Stimulated activated CD4-positive, alpha-beta T cell treated with anti-CD3 and anti-CD28 coated beads, Interleukin-4, amount 100 ng/mL, for 4 hours (primary cell): ENCODE results near the gene POC1A.

Experiments
- DNase-seq, 2 experiments: peaks; one replicate each; pipeline ENCODE4 v3.0.0-alpha.2; 2020

POC1A gene

DNA sequence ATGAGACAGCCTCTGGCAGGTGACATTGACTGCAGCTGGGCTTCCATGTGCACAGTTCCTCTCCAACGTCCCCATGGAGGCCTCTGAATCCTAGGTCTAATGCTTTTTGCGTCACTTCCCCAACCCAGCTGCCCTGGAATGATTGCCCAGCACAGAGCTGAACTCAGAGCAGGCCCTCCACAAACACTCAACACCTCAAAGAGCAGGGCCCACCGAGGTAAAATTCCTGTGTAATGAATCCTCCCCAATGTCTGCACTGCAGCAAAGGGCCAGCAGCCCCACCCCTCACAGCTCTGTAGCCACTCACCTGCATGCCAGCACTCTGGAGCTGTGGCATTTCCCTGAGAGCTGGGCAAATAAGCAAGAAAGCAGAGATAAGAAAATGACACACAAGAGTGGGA, 55.2 kb downstream of the POC1A start:
- DNase-seq, result no peak

GRCh38 chr3:52097851-52098507, 56.2 kb downstream of the POC1A start:
- no peak for DNase-seq

DNA sequence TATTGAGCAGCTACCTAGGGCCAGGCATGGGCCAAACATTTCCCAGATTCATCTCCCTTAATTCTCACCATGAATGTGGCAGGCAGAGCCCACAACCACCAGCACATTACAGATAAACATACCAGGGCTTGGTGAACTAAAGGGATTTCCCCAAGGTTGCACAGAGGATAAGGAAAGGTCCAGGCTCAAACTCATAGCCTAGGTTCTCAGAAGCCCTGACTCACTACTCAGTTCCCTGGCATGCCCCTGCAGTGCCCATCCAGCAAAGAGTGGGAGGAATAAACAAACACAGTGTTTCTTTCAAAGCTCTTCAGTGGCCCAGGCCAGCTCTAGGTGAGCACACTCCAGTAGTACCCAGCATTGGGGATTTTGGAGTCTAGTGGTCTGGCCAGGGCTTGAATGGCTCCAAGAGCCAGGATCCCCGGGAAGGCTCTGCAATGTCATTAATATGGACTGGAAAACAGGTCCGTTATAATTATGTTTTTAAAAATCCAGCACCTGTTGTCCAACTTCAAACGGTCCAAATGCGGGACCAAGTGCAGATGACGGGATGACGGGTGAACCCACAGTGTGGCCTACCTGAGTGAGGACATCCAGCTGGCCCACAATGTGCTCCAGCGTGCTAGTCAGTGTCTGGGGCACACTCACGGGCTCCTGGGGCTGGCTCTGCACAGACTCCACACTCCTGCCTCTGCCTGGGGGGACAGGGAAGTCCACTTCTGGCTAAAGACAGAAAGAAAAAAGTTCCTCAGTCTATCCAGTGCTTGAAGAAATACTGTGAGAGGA, 58.0 kb downstream of the POC1A start:
- DNase-seq, result no peak

GRCh38 chr3:52094571-52095485, 59.4 kb downstream of the POC1A start:
- DNase-seq, result no peak

DNA sequence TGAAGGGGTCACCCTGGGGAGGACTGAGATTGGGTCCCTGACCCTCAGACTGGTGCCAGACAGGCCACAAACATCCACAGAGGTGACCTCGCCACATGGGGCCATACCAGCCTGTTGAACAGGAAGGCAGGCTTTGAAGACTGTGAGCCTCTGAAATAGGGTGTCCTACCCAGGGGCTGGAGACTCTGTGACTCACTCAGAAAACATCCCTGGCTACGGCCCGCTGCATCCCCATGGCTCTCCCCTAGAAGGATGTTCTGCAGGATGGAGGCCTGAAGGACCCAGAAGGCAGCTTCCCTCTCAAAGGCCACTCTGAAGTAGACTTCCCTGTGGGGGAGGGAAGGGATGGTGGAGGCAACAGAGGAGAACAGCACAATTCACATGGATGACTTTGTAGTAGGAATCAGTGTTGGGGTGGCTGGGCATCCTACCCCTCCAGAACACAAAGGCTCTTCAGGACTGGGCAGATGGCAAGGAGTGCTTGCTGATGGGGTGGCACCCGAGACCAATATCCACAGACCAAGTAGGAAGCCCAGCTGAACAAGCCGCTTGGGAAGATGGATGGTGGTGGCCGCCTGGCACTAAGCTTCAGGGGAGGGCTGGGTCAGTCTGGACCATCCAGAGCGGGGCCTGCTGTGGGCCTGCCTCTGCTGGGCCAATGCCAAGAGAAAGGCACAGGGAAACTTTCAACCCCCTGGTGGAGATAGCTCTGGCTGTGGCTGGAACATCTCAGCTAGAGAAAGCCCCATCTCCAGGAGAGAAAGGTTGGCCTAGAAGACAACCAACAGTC, 60.3 kb downstream of the POC1A start:
- DNase-seq, result no peak

- no peak for DNase-seq
Observed at GRCh38 chr3:52092891-52093290, 61.3 kb downstream of the POC1A start.

DNA sequence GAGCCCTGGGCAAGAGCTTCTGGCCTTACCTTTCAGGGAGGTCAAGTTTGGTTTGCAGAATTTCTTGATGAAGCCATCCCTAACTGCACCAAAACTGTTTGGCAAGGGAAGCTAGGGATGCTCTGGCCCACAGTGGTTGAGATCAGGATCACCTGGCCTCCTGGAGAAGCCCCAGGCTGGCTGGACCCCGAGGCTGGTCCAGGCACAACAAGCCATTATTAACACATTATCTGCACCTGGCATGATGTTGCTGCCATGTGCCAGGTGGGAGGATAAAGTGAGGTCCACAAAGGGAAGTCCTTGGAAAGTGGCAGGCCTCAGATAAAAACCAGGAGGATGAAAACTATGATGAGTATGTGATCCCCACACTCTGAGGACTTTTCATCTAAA, 62.0 kb downstream of the POC1A start:
- no peak for DNase-seq

DNA sequence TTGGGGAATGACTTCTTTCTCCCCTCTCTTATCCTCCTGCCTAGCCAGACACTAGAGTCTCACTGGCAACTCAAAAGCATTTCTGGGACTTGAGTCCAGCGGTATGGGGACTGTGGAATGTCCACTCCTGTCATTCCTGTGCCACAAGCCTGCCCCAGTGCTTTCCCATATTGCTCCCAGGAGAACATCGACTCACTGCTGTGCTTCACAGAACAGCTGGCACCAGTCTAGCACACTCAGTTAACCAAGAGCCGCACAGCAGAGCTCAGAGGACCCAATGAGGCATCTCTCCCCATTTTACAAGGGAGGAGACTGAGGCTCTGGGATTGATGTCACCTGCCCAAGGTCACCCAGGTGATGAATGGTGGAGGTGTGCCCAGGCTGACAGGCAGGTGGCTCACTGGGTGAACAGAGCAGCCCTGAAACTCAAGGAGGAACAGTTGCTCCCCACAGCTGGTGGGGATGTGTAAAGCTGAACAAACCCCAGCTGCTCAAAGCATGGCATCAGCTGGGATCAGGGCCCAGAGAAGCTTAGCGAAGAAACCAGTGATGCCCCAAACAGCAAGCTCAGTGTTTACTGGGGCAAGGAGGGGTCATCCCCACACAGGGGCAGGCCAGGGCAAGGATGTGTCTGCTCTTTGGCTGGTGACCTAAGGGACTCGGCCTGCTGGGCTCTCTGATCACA, 62.5 kb downstream of the POC1A start:
- DNase-seq, result no peak

DNA sequence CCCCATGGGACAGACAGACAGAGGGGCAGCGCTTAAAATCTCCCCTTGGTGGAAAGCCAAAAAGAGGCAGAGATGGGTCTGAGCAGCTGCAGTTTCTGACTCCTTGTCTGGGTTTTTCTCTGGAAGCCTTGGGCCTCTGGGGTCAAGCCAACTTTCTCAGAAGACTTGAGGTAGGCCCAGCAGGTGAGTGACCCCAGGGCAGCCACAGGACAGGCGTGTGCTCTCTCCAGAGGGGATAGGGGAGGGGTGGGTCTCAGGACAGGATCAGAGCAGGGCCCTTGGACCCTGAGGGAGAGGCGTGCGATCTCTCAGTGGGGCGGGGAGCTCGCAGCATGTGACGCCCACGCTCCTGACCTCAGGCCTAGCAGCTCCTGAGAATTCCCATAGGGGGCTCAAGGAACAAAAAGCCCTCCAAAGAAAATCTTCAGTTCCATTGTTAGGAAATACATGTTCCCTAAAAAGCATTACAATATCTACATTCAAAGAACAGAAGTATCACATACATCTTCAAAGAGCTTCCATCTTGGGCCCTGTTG, 63.2 kb downstream of the POC1A start:
- DNase-seq, result no peak

GRCh38 chr3:52090131-52090932, 63.9 kb downstream of the POC1A start:
- no peak for DNase-seq

DNA sequence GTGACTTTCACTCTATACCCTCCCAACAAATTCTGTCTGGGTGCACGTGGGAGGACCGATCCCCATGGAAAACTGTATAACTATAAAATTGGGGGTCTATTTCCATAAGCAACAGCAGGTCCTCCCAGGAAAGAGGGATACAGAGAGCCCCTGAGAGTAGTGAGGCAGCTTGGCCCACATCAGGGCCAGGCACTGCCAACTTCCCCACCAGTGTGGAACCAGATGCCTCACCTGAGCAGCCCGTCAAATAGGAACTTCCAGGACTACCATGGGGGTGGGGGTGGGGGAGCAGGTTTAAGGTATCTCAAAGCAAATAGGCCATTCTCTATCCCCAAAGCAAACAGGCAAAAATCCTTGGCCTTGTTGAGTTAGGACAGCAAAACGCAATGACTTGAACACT, 64.5 kb downstream of the POC1A start:
- DNase-seq, result no peak

GRCh38 chr3:52088445-52089367, 65.5 kb downstream of the POC1A start:
- DNase-seq, result no peak

DNA sequence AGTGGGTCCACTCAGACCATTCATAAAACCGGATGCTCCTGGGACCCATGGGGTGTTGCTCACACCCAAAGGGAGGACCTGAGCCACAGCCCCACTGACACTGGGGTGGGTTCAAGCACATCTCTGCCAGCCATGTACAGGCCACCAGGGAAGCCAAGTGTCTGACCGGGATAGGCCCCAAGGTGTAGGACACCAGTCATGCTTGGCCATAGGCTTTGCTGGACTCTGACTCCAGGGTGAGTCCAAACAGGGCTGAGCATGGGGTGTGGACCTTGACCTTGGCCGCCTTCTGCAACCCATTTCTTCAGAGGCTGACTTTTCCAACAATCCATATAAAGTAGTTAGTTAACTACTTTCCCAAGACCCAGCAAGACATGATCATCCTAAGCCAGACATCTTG, 66.5 kb downstream of the POC1A start:
- DNase-seq, result no peak

GRCh38 chr3:52086976-52087663, 67.1 kb downstream of the POC1A start:
- no peak for DNase-seq

DNA sequence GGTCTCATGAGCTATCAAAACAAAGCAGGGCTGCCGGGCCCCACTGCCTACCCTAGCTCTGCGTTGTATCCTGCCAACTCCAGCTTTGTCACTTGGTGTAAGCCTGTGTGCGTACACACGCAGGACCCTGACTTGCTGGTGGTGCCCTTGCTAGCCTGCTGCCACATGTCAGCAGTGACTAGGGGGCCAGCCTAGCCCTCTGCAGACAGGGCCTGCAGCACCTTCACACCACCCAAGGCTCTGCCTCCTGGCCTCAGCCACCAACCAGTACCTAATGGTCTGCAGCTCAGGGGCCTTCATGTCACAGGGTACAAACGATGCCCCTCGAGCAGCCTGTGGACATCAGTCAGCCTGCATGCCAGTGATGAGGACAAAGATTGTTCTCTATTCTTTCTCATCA, 67.8 kb downstream of the POC1A start:
- no peak for DNase-seq

- no peak for DNase-seq
Observed at GRCh38 chr3:52085681-52086282, 68.4 kb downstream of the POC1A start.

GRCh38 chr3:52084954-52085680, 69.1 kb downstream of the POC1A start:
- no peak for DNase-seq
